GM12878 (cell line): ENCODE results near the gene SPR. TPM values are rescaled to one million over a fixed set of nuclear protein-coding genes. Genes with fewer than 3 reads are reported as not detected.

Source experiments
- ATAC-seq: fragments of 200-7000 bp; cut with Tn5 transposase; 3 replicates; pipeline ENCODE4 v1.9.1; 2020; ENCODE audit warnings: mild to moderate bottlenecking, moderate library complexity
- BruUV-seq: library from RNA; stranded (reverse); fragments of 400-500 nt; replicated peaks from 2 replicates; lab custom pipeline; 2021; lab: Mats Ljungman, UMichigan
- CTCF ChIA-PET: fragments of 300-600 bp; sonication (Branson Sonifier 250); formaldehyde crosslinking; extraction: SDS; loops from one replicate; lab custom pipeline; 2021; ENCODE audit warnings: inconsistent platforms; lab: Yijun Ruan, JAX
- POLR2A ChIA-PET: fragments of 350-600 bp; formaldehyde crosslinking; extraction: SDS; loops from one replicate; lab custom pipeline; 2021; ENCODE audit warnings: inconsistent platforms; lab: Charles Lee
- RAD21 ChIA-PET: fragments of 300-600 bp; sonication (Branson Sonifier 250); formaldehyde crosslinking; loops from one replicate; lab custom pipeline; 2023; ENCODE audit warnings: antibody characterized with exemption; ENCODE audit not compliant: unreplicated experiment; lab: Charles Lee
- SMC1A ChIA-PET: fragments of 300-600 bp; sonication (Branson Sonifier 250); formaldehyde crosslinking; loops from one replicate; lab custom pipeline; 2023; ENCODE audit not compliant: unreplicated experiment, uncharacterized antibody; lab: Charles Lee
- DNase-seq: peaks from one replicate; pipeline ENCODE4 v3.0.0-alpha.2; 2011; ENCODE audit warnings: low read depth, low spot score
- FAIRE-seq: peaks from 3 replicates; lab custom pipeline; 2011; peaks lifted over from hg19 to GRCh38; lab: Jason Lieb, UNC
- H2AFZ ChIP-seq: 2 replicates; pipeline ENCODE4 v1.6.0; 2011; ENCODE audit warnings: low read depth, low read length, control low read depth; ENCODE audit not compliant: control insufficient read depth
- H3K27ac ChIP-seq: 2 replicates; pipeline ENCODE4 v1.5.1; 2011; ENCODE audit warnings: control low read depth; ENCODE audit not compliant: control insufficient read depth, insufficient read depth
- H3K27me3 ChIP-seq, 2 experiments: replicated peaks in 1 of 2; 2 replicates each; pipeline versions ENCODE4 v1.6.0 to v1.6.1; 2011; ENCODE audit warnings: low read length in 1 of 2; ENCODE audit not compliant: control insufficient read depth in 2 of 2, insufficient read depth in 2 of 2
- H3K36me3 ChIP-seq, 2 experiments: 2 replicates each; pipeline ENCODE4 v1.5.1; 2011; ENCODE audit warnings: low read length in 1 of 2; ENCODE audit not compliant: control insufficient read depth in 2 of 2, insufficient read depth in 2 of 2
- H3K4me1 ChIP-seq: 2 replicates; pipeline ENCODE4 v1.6.1; 2011; ENCODE audit warnings: mild to moderate bottlenecking, low read length, moderate library complexity, mixed read lengths; ENCODE audit not compliant: control insufficient read depth, insufficient read depth
- H3K4me2 ChIP-seq: 2 replicates; pipeline ENCODE4 v1.6.0; 2011; ENCODE audit warnings: control low read depth; ENCODE audit not compliant: control insufficient read depth, insufficient read depth
- H3K4me3 ChIP-seq: fragments of 200-600 bp; sonication (generic); 2 replicates; pipeline ENCODE4 v1.5.1; 2016
- H3K79me2 ChIP-seq: 2 replicates; pipeline ENCODE4 v1.6.0; 2011; ENCODE audit warnings: low read length; ENCODE audit not compliant: control insufficient read depth, insufficient read depth
- H3K9ac ChIP-seq: 2 replicates; pipeline ENCODE4 v1.8.0; 2011; ENCODE audit warnings: low read length, control low read depth, mixed read lengths; ENCODE audit not compliant: control insufficient read depth, insufficient read depth
- H3K9me3 ChIP-seq: replicated peaks from 3 replicates; pipeline ENCODE4 v1.5.1; 2011; ENCODE audit warnings: mild to moderate bottlenecking, low read length; ENCODE audit not compliant: control insufficient read depth, insufficient read depth
- H4K20me1 ChIP-seq: 2 replicates; pipeline ENCODE4 v1.6.0; 2011; ENCODE audit not compliant: control insufficient read depth, insufficient read depth
- ATF7 ChIP-seq: fragments of 450-650 bp; IDR thresholded peaks from 2 replicates; pipeline ENCODE4 v1.6.1; 2016; ENCODE audit warnings: low read depth, mild to moderate bottlenecking
- IKZF2 ChIP-seq, 2 experiments: fragments of 450-650 bp; IDR thresholded peaks; 2 replicates each; pipeline ENCODE4 v1.6.1; 2017; ENCODE audit warnings: mild to moderate bottlenecking in 2 of 2, moderate library complexity in 2 of 2
- MTA2 ChIP-seq: fragments of 450-650 bp; IDR thresholded peaks from 2 replicates; pipeline ENCODE4 v1.6.1; 2016; ENCODE audit warnings: low read depth, mild to moderate bottlenecking, moderate library complexity
- MYB ChIP-seq: fragments of 150-350 bp; IDR thresholded peaks from 2 replicates; pipeline ENCODE4 v1.6.1; 2014; ENCODE audit warnings: mild to moderate bottlenecking, low read depth, low read length, borderline replicate concordance
- NBN ChIP-seq: fragments of 450-650 bp; IDR thresholded peaks from 2 replicates; pipeline ENCODE4 v1.6.1; 2016
- NFYB ChIP-seq: IDR thresholded peaks from 2 replicates; pipeline ENCODE4 v1.6.1; 2011; ENCODE audit warnings: low read depth, mild to moderate bottlenecking, low read length, improper control_type of control experiment, moderate library complexity; ENCODE audit not compliant: insufficient read depth
- SMC3 ChIP-seq: IDR thresholded peaks from 2 replicates; pipeline ENCODE4 v1.6.1; 2011; ENCODE audit warnings: low read length, improper control_type of control experiment, borderline replicate concordance
- SPI1 ChIP-seq: IDR thresholded peaks from 2 replicates; pipeline ENCODE4 v1.6.1; 2011; ENCODE audit warnings: low read depth, mild to moderate bottlenecking, low read length, moderate library complexity, borderline replicate concordance; ENCODE audit not compliant: insufficient read depth
- TCF12 ChIP-seq: IDR thresholded peaks from 2 replicates; pipeline ENCODE4 v1.6.1; 2011; ENCODE audit warnings: low read depth, mild to moderate bottlenecking, low read length
- YBX1 ChIP-seq: fragments of 450-650 bp; IDR thresholded peaks from 2 replicates; pipeline ENCODE4 v1.6.1; 2016; ENCODE audit warnings: antibody characterized with exemption
- ZBED1 ChIP-seq: IDR thresholded peaks from 2 replicates; pipeline ENCODE4 v1.6.1; 2016; ENCODE audit warnings: borderline replicate concordance
- WGBS: methylation state at CpG from one replicate; pipeline ENCODE4 v1.1.6; 2016; ENCODE audit warnings: low lambda C conversion rate; ENCODE audit not compliant: insufficient replicate concordance, insufficient coverage; ENCODE audit errors: missing lambda C conversion rate; 5-methylcytosine and 5-hydroxymethylcytosine counted together
- in situ Hi-C: fragments of 300-500 bp; cut with MboI; formaldehyde crosslinking; loops from 9 replicates; pipeline ENCODE4 v1.14.3; 2018; ENCODE audit warnings: mixed read lengths
- intact Hi-C: fragments of 100-400 bp; cut with micrococcal nuclease; formaldehyde crosslinking; loops from one replicate; pipeline ENCODE4 v1.14.2; 2022; ENCODE audit not compliant: unreplicated experiment
- polyA plus RNA-seq, 11 experiments: library from polyadenylated mRNA; depleted of rRNA in 4 of 11; unstranded in 6 of 11; stranded (reverse) in 5 of 11; fragments of >200 nt; fragmentation: Nextera tagmentation in 4 of 11; fragmentation: Illumina TruSeq in 1 of 11; extraction: Ambion mirVana in 4 of 11; extraction: Trizol in 1 of 11; gene quantifications; 1 replicate in 1 of 11; 2 replicates in 10 of 11; pipeline versions ENCODE4 v1.2.1 to v1.2.3, GENCODE V29; 2011 to 2016; ENCODE audit warnings: inconsistent platforms in 2 of 11, missing spikeins in 2 of 11, low read depth in 1 of 11
- total RNA-seq, 4 experiments: library from RNA; depleted of rRNA in 3 of 4; stranded (reverse); fragments of >200 nt in 3 of 4; fragmentation: Illumina TruSeq in 1 of 4; extraction: Trizol in 1 of 4; gene quantifications; 2 replicates each; pipeline versions ENCODE4 v1.2.1 to v1.2.3, GENCODE V29; 2013 to 2021
- TF ChIP-seq, protein P1 (sequence below): IDR thresholded peaks from 2 replicates; pipeline ENCODE4 v1.6.1; 2012; ENCODE audit warnings: mild to moderate bottlenecking, low read depth, low read length

SPR gene
- total and polyA plus RNA-seq, 10 of the 15 experiments (the other 5 are each of a cell fraction or from before 2014, with no cell fraction given), result 0.68 to 7.8 (median 2.5) TPM

DNA sequence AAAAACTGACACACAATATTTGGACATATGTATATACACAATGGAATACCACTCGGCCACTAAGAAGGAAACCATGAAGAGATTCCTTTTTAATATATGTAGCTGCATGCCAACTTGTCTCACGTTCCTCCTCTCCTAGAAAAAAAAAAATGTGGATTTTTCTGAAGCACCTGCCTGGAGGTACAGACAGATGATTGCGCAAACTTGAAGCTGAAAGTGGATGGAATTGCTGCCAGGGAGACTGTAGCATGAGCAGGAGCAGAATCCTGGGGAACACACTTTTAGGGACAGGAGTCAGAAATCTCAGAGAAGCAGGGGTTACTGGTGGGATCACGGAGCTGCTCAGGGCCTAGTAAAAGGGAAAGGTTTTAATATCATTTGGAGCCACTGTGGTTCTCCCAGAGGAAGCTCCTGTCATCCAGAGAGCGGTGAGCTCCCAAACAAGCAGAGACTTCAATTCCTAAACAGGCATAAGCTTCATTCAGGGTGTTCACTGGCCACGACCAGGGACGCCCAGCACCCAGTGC, 640 bp upstream of the SPR start:
- BruUV-seq, result no TSS peak
- ChIA-PET SMC1A (interaction anchor here (0.5 to 2.1 kb wide), 5 partner anchors 23 to 402 kb away, joined by 3 to 8 read pairs (median 4); no protein-coding TSS in a partner anchor), CTCF (interaction anchor here (0.9 to 14.3 kb wide), 11 partner anchors 10 to 116 kb away, joined by 3 to 437 read pairs (median 4); partner anchors contain the start of gene EMX1), POLR2A (interaction anchor here (1.2 kb wide), 1 partner anchor 328 kb away, joined by 3 read pairs; no protein-coding TSS in a partner anchor), RAD21 (interaction anchor here (0.8 to 2.0 kb wide), 4 partner anchors 31 to 116 kb away, joined by 3 to 5 read pairs (median 4); no protein-coding TSS in a partner anchor)
- DNase-seq (no peak), ATAC-seq (no peak), FAIRE-seq (no peak)
- Histone ChIP-seq H4K20me1 (no peaks in the 10 kb centered on the region), H3K4me3 (peak overlapping the region; percentile 75; the same call in 1 of the 2 replicates), H2AFZ (peak overlapping the region; percentile 29; the same call in 1 of the 2 replicates), H3K27me3 (peaks cover 2 to 10% of the 10 kb centered on the region in 2 experiments; a peak in 2 of 4 replicates), H3K36me3 (no peaks in the 10 kb centered on the region), H3K9ac (no peak overlapping the region), H3K4me2 (peak overlapping the region; percentile 98), H3K4me1 (no peaks in the 10 kb centered on the region), H3K79me2 (no peaks in the 10 kb centered on the region), H3K27ac (no peak overlapping the region), H3K9me3 (no peaks in the 10 kb centered on the region)
- intact Hi-C loops, result no loop called here
- TF ChIP-seq SPI1 (no peak), NBN (no peak), ATF7 (no peak), ZBED1 (no peak), NFYB (no peak), IKZF2 (IDR thresholded peaks at IDR 0.05) (no peak), YBX1 (no peak), SMC3 (no peak), MYB (no peak), TCF12 (no peak), MTA2 (no peak)
- TF ChIP-seq, protein P1, sequence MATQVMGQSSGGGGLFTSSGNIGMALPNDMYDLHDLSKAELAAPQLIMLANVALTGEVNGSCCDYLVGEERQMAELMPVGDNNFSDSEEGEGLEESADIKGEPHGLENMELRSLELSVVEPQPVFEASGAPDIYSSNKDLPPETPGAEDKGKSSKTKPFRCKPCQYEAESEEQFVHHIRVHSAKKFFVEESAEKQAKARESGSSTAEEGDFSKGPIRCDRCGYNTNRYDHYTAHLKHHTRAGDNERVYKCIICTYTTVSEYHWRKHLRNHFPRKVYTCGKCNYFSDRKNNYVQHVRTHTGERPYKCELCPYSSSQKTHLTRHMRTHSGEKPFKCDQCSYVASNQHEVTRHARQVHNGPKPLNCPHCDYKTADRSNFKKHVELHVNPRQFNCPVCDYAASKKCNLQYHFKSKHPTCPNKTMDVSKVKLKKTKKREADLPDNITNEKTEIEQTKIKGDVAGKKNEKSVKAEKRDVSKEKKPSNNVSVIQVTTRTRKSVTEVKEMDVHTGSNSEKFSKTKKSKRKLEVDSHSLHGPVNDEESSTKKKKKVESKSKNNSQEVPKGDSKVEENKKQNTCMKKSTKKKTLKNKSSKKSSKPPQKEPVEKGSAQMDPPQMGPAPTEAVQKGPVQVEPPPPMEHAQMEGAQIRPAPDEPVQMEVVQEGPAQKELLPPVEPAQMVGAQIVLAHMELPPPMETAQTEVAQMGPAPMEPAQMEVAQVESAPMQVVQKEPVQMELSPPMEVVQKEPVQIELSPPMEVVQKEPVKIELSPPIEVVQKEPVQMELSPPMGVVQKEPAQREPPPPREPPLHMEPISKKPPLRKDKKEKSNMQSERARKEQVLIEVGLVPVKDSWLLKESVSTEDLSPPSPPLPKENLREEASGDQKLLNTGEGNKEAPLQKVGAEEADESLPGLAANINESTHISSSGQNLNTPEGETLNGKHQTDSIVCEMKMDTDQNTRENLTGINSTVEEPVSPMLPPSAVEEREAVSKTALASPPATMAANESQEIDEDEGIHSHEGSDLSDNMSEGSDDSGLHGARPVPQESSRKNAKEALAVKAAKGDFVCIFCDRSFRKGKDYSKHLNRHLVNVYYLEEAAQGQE, result no peak
- in situ Hi-C loops, result no loop called here
- 57% methylated on average over 7 of the region's 7 CpGs for whole genome bisulfite sequencing
